Measurements from ENCODE around the gene RPL39. TPM values are rescaled to one million over a fixed set of nuclear protein-coding genes. Genes with fewer than 3 reads are reported as not detected.
"Not testable (repeated sequence)": the region's sequence is repeated elsewhere in the genome, so short reads cannot be mapped to it uniquely, and the experiment has no call there.

RPL39 gene
- total and polyA plus RNA-seq, 7 donors: 1,495 to 11,369 (median 6,879) TPM

- Histone ChIP-seq H3K27ac (no peak overlapping the region), H3K36me3 (no peaks in the 10 kb centered on the region), H3K27me3 (no peaks in the 10 kb centered on the region), H3K9me3 (no peaks in the 10 kb centered on the region), H3K4me1 (no peaks in the 10 kb centered on the region), H3K4me3 (no peak overlapping the region)
- intact Hi-C loops (cut with DNase I): no loop called here
- no peak for TF ChIP-seq POLR2A (IDR thresholded peaks at IDR 0.05)
- TF ChIP-seq POLR2AphosphoS5 (IDR thresholded peaks at IDR 0.05): no peak
- TF ChIP-seq CTCF (IDR thresholded peaks at IDR 0.05): no peak
- TF ChIP-seq EP300 (IDR thresholded peaks at IDR 0.05): no peak
- 91 to 93% methylated on average over 5 of the region's 5 CpGs for WGBS, 2 donors
- DNase-seq: no peak
These were observed 12.6 kb downstream of the RPL39 start for GRCh38 chrX:119778829-119779228.

- no peak for DNase-seq
- no peak overlapping the region for H3K27ac ChIP-seq
- H3K27me3 ChIP-seq: no peaks in the 10 kb centered on the region
- no peaks in the 10 kb centered on the region for H3K9me3 ChIP-seq
- no peaks in the 10 kb centered on the region for H3K4me1 ChIP-seq
- no peak overlapping the region for H3K4me3 ChIP-seq
- WGBS, 2 donors: 79 to 90% methylated on average over 15 of the region's 15 CpGs
- no peaks in the 10 kb centered on the region for H3K36me3 ChIP-seq
- intact Hi-C loops (cut with DNase I): no loop called here
- no peak for TF ChIP-seq CTCF (IDR thresholded peaks at IDR 0.05)
- TF ChIP-seq EP300 (IDR thresholded peaks at IDR 0.05): no peak
- no peak for TF ChIP-seq POLR2AphosphoS5 (IDR thresholded peaks at IDR 0.05)
- no peak for TF ChIP-seq POLR2A (IDR thresholded peaks at IDR 0.05)
These were observed 15.8 kb downstream of the RPL39 start for GRCh38 chrX:119775517-119776238.

GRCh38 chrX:119769388-119769787 is 22.0 kb downstream of the RPL39 start:
- DNase-seq; H3K36me3 ChIP-seq; H3K4me1 ChIP-seq; H3K4me3 ChIP-seq; H3K27ac ChIP-seq; H3K9me3 ChIP-seq; intact Hi-C loops (cut with DNase I); H3K27me3 ChIP-seq: not testable (repeated sequence)
- WGBS, 2 donors: 97 to 99% methylated on average over 3 of the region's 3 CpGs

GRCh38 chrX:119768436-119768835 is 23.0 kb downstream of the RPL39 start:
- H3K4me3 ChIP-seq; intact Hi-C loops (cut with DNase I); H3K4me1 ChIP-seq; DNase-seq; H3K36me3 ChIP-seq; H3K9me3 ChIP-seq; H3K27ac ChIP-seq; H3K27me3 ChIP-seq: not testable (repeated sequence)
- 90 to 93% methylated on average over 11 of the region's 11 CpGs for WGBS, 2 donors

GRCh38 chrX:119763836-119764387 is 27.5 kb downstream of the RPL39 start:
- H3K4me1 ChIP-seq: peaks cover 0 to 5% (median under 1%) of the 10 kb centered on the region in 4 donors
- no peak overlapping the region for H3K27ac ChIP-seq
- no peak for DNase-seq
- TF ChIP-seq CTCF (IDR thresholded peaks at IDR 0.05): no peak
- no peak for TF ChIP-seq POLR2AphosphoS5 (IDR thresholded peaks at IDR 0.05)
- no peak for TF ChIP-seq POLR2A (IDR thresholded peaks at IDR 0.05)
- TF ChIP-seq EP300 (IDR thresholded peaks at IDR 0.05): no peak
- WGBS, 2 donors: 80 to 86% methylated on average over 6 of the region's 6 CpGs
- no peaks in the 10 kb centered on the region for H3K36me3 ChIP-seq
- intact Hi-C loops (cut with DNase I): no loop called here
- no peak overlapping the region for H3K4me3 ChIP-seq
- no peaks in the 10 kb centered on the region for H3K9me3 ChIP-seq
- H3K27me3 ChIP-seq: peaks cover 7 to 17% (median 9%) of the 10 kb centered on the region in 3 donors

GRCh38 chrX:119763181-119763580 is 28.2 kb downstream of the RPL39 start:
- WGBS, 2 donors: 82 to 83% methylated on average over 7 of the region's 7 CpGs
- Histone ChIP-seq H3K4me1 (peaks cover 0 to 12% (median 4%) of the 10 kb centered on the region in 4 donors), H3K4me3 (no peak overlapping the region), H3K9me3 (no peaks in the 10 kb centered on the region), H3K27me3 (peaks cover 8 to 21% (median 11%) of the 10 kb centered on the region in 3 donors), H3K36me3 (no peaks in the 10 kb centered on the region), H3K27ac (no peak overlapping the region)
- TF ChIP-seq POLR2A (IDR thresholded peaks at IDR 0.05) (no peak), EP300 (IDR thresholded peaks at IDR 0.05) (no peak), CTCF (IDR thresholded peaks at IDR 0.05) (no peak), POLR2AphosphoS5 (IDR thresholded peaks at IDR 0.05) (no peak)
- DNase-seq: no peak
- intact Hi-C loops (cut with DNase I): no loop called here

Measured in sigmoid colon (tissue), 7 donors.